Hepatocyte (in vitro differentiated cells): ENCODE data around the gene CALML6. TPM values are rescaled to one million over a fixed set of nuclear protein-coding genes. Genes with fewer than 3 reads are reported as not detected.
"Not testable (repeated sequence)": the region's sequence is repeated elsewhere in the genome, so short reads cannot be mapped to it uniquely, and the experiment has no call there.

Experiments
- DNase-seq: peaks from one replicate; pipeline ENCODE4 v3.0.0-alpha.2; 2016; ENCODE audit warnings: low spot score
- H2AFZ ChIP-seq: fragments of 200-600 bp; sonication (generic); 2 replicates; pipeline ENCODE4 v1.6.0; 2016; ENCODE audit warnings: antibody characterized with exemption, mild to moderate bottlenecking
- H3K27ac ChIP-seq: fragments of 200-600 bp; sonication (generic); 2 replicates; pipeline ENCODE4 v1.5.1; 2016; ENCODE audit warnings: mild to moderate bottlenecking
- H3K27me3 ChIP-seq: fragments of 200-600 bp; sonication (generic); 2 replicates; pipeline ENCODE4 v1.6.1; 2016
- H3K36me3 ChIP-seq: fragments of 200-600 bp; sonication (generic); replicated peaks from 2 replicates; pipeline ENCODE4 v1.5.1; 2016; ENCODE audit warnings: low read depth; ENCODE audit not compliant: insufficient read depth
- H3K4me1 ChIP-seq: fragments of 200-600 bp; sonication (generic); 2 replicates; pipeline ENCODE4 v1.5.1; 2016; ENCODE audit warnings: mild to moderate bottlenecking, moderate library complexity; ENCODE audit not compliant: insufficient read depth
- H3K4me2 ChIP-seq: fragments of 200-600 bp; sonication (generic); 2 replicates; pipeline ENCODE4 v1.6.0; 2016
- H3K4me3 ChIP-seq: fragments of 200-600 bp; sonication (generic); 2 replicates; pipeline ENCODE4 v1.5.1; 2016; ENCODE audit warnings: mild to moderate bottlenecking
- H3K79me2 ChIP-seq: fragments of 200-600 bp; sonication (generic); 2 replicates; pipeline ENCODE4 v1.6.0; 2017; ENCODE audit warnings: mild to moderate bottlenecking
- H3K9me2 ChIP-seq: fragments of 200-600 bp; sonication (generic); replicated peaks from 2 replicates; pipeline ENCODE4 v1.6.0; 2017; ENCODE audit warnings: mild to moderate bottlenecking; ENCODE audit not compliant: insufficient read depth
- H3K9me3 ChIP-seq: fragments of 200-600 bp; sonication (generic); 2 replicates; pipeline ENCODE4 v1.5.1; 2016; ENCODE audit warnings: low read depth, mild to moderate bottlenecking
- H4K20me1 ChIP-seq: fragments of 200-600 bp; sonication (generic); 2 replicates; pipeline ENCODE4 v1.6.0; 2016; ENCODE audit warnings: mild to moderate bottlenecking; ENCODE audit not compliant: insufficient read depth, poor library complexity, severe bottlenecking
- CTCF ChIP-seq: fragments of 200-600 bp; sonication (generic); IDR thresholded peaks from 2 replicates; pipeline ENCODE4 v1.5.1; 2016; ENCODE audit warnings: antibody characterized with exemption, mild to moderate bottlenecking; ENCODE audit not compliant: poor library complexity
- EZH2 ChIP-seq: fragments of 200-600 bp; sonication (generic); IDR thresholded peaks from 2 replicates; pipeline ENCODE4 v1.6.1; 2016; ENCODE audit warnings: antibody characterized with exemption, mild to moderate bottlenecking, borderline replicate concordance
- EZH2phosphoT487 ChIP-seq: fragments of 200-600 bp; sonication (generic); IDR thresholded peaks from one replicate; pipeline ENCODE4 v1.6.1; 2018; ENCODE audit warnings: antibody characterized with exemption, mild to moderate bottlenecking, low read depth, moderate library complexity; ENCODE audit not compliant: unreplicated experiment, severe bottlenecking
- WGBS: methylation state at CpG from one replicate; pipeline ENCODE4 v1.1.6; 2016; ENCODE audit warnings: low lambda C conversion rate; ENCODE audit errors: missing lambda C conversion rate; 5-methylcytosine and 5-hydroxymethylcytosine counted together
- polyA plus RNA-seq: library from polyadenylated mRNA; unstranded; fragments of >200 nt; fragmentation: Nextera tagmentation; extraction: Ambion mirVana; gene quantifications from 2 replicates; pipeline ENCODE4 v1.2.1, GENCODE V29; 2016
- total RNA-seq: library from RNA; depleted of rRNA; stranded (reverse); fragments of >200 nt; gene quantifications from 2 replicates; pipeline ENCODE4 v1.2.3, GENCODE V29; 2014

CALML6 gene
- total and polyA plus RNA-seq, 2 experiments from 2014 or later = 0.33 to 0.53 TPM

- WGBS = 86% methylated on average over 34 of the region's 38 CpGs
- Histone ChIP-seq H3K4me1 (no peaks in the 10 kb centered on the region), H3K79me2 (no peaks in the 10 kb centered on the region), H3K27me3 (no peaks in the 10 kb centered on the region), H3K9me2 (no peaks in the 10 kb centered on the region), H3K4me3 (no peak overlapping the region), H3K4me2 (no peak overlapping the region), H4K20me1 (no peaks in the 10 kb centered on the region), H2AFZ (no peak overlapping the region), H3K36me3 (no peaks in the 10 kb centered on the region), H3K9me3 (no peaks in the 10 kb centered on the region), H3K27ac (no peak overlapping the region)
- DNase-seq = peak; percentile 3
- no peak for TF ChIP-seq EZH2
- no peak for TF ChIP-seq EZH2phosphoT487
- no peak for TF ChIP-seq CTCF
Measured at GRCh38 chr1:1929639-1930545, 14.8 kb downstream of the CALML6 start.

GRCh38 chr1:1934848-1935247 is 19.8 kb downstream of the CALML6 start:
- DNase-seq, H3K4me2 ChIP-seq, H3K4me1 ChIP-seq, H3K36me3 ChIP-seq, H3K79me2 ChIP-seq, H3K9me3 ChIP-seq, H3K9me2 ChIP-seq, H4K20me1 ChIP-seq, H3K27ac ChIP-seq, H3K27me3 ChIP-seq, H2AFZ ChIP-seq, H3K4me3 ChIP-seq: not testable (repeated sequence)
- WGBS = 100% methylated on average over 5 of the region's 21 CpGs

- Histone ChIP-seq H3K4me3 (no peak overlapping the region), H3K27ac (no peak overlapping the region), H3K79me2 (no peaks in the 10 kb centered on the region), H4K20me1 (no peaks in the 10 kb centered on the region), H2AFZ (no peak overlapping the region), H3K27me3 (no peaks in the 10 kb centered on the region), H3K4me2 (no peak overlapping the region), H3K9me3 (no peaks in the 10 kb centered on the region), H3K9me2 (no peaks in the 10 kb centered on the region), H3K4me1 (no peaks in the 10 kb centered on the region), H3K36me3 (no peaks in the 10 kb centered on the region)
- 85% methylated on average over 15 of the region's 15 CpGs for WGBS
- no peak for DNase-seq
- TF ChIP-seq EZH2phosphoT487 (no peak), CTCF (no peak), EZH2 (no peak)
Measured at GRCh38 chr1:1937061-1937460, 22.0 kb downstream of the CALML6 start.

GRCh38 chr1:1937549-1938275 is 22.7 kb downstream of the CALML6 start:
- peak; percentile 1 for DNase-seq
- Histone ChIP-seq H4K20me1 (no peaks in the 10 kb centered on the region), H3K9me3 (no peaks in the 10 kb centered on the region), H3K9me2 (no peaks in the 10 kb centered on the region), H2AFZ (no peak overlapping the region), H3K27me3 (no peaks in the 10 kb centered on the region), H3K36me3 (no peaks in the 10 kb centered on the region), H3K4me2 (no peak overlapping the region), H3K79me2 (no peaks in the 10 kb centered on the region), H3K4me1 (no peaks in the 10 kb centered on the region), H3K27ac (no peak overlapping the region), H3K4me3 (no peak overlapping the region)
- TF ChIP-seq CTCF (no peak), EZH2 (no peak), EZH2phosphoT487 (no peak)
- 91% methylated on average over 16 of the region's 16 CpGs for WGBS
